HL-60 (cell line): ENCODE data around the gene PANX2.

Experiments
- DNase-seq, 2 experiments: peaks; one replicate each; pipeline ENCODE4 v3.0.0-alpha.2; 2010 to 2020; ENCODE audit warnings: low read depth in 1 of 2, low spot score in 1 of 2
- H3K27ac ChIP-seq: fragments of 250-450 bp; sonication (Bioruptor Pico); replicated peaks from 2 replicates; pipeline ENCODE4 v1.5.1; 2020; ENCODE audit warnings: mild to moderate bottlenecking, moderate library complexity
- H3K27me3 ChIP-seq: fragments of 250-450 bp; sonication (Bioruptor Pico); 2 replicates; pipeline ENCODE4 v1.5.1; 2021; ENCODE audit warnings: mild to moderate bottlenecking, moderate library complexity; ENCODE audit not compliant: insufficient read depth, poor library complexity, severe bottlenecking
- H3K4me3 ChIP-seq: replicated peaks from 2 replicates; pipeline ENCODE4 v1.5.1; 2011; ENCODE audit warnings: mild to moderate bottlenecking, control low read depth, low read length; ENCODE audit not compliant: insufficient read depth
- GABPA ChIP-seq: IDR thresholded peaks from 2 replicates; pipeline ENCODE4 v1.6.1; 2012; ENCODE audit warnings: low read depth
- POLR2AphosphoS5 ChIP-seq: IDR thresholded peaks from 2 replicates; pipeline ENCODE4 v1.6.1; 2012; ENCODE audit warnings: low read depth
- SPI1 ChIP-seq: IDR thresholded peaks from 2 replicates; pipeline ENCODE4 v1.6.1; 2012; ENCODE audit warnings: low read depth, mild to moderate bottlenecking, borderline replicate concordance
- TF ChIP-seq, protein P1 (sequence below): IDR thresholded peaks from one replicate; pipeline ENCODE4 v1.5.1; 2011; ENCODE audit warnings: low read length, control low read depth, inconsistent platforms; ENCODE audit not compliant: insufficient read depth
- TF ChIP-seq, protein P2 (sequence below): IDR thresholded peaks from 2 replicates; pipeline ENCODE4 v1.6.1; 2012; ENCODE audit warnings: low read depth; ENCODE audit not compliant: insufficient replicate concordance

PANX2 gene

DNA sequence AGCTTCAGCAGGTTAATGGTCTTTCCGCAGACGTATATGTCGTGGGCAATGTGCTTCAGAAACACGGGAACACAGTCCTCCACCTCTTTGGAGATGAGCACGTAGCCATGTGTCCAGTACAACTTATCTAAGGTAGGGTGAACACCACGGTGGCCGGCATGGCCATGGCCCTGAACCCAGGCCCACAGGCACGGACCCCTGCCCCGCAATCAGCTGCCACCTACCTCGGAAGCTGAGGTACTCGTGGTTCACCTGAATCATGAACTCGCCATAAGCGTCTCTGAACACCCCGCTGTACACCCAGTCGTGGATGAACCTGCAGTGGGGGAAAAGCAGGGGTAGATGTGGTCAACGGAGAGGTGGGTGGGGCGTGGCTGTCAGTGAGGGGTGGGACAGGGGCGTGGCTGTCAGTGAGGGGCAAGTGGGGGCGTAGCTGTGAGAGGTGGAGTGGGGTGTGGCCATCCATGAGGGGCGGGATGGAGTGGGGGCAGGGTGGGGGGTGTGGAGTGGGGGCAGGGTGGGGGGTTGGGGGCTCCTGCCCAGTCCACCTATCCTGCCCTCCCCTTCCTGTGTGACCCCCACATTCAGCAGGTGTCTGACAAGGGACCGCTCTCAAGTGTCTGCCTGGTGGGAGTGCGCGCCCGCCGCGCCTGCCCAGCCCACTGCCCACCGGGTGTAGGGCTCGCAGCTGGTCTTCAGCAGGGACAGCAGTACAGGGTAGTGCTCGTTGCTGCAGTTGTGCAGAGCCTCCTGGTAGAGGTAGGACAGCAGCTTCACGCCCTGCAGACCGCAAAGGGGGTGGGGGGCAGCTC, 55.7 kb downstream of the PANX2 start:
- Histone ChIP-seq H3K27me3 (no peaks in the 10 kb centered on the region), H3K27ac (no peak overlapping the region), H3K4me3 (no peak overlapping the region)
- no peak for TF ChIP-seq GABPA
- TF ChIP-seq POLR2AphosphoS5, result no peak
- TF ChIP-seq, protein P1, sequence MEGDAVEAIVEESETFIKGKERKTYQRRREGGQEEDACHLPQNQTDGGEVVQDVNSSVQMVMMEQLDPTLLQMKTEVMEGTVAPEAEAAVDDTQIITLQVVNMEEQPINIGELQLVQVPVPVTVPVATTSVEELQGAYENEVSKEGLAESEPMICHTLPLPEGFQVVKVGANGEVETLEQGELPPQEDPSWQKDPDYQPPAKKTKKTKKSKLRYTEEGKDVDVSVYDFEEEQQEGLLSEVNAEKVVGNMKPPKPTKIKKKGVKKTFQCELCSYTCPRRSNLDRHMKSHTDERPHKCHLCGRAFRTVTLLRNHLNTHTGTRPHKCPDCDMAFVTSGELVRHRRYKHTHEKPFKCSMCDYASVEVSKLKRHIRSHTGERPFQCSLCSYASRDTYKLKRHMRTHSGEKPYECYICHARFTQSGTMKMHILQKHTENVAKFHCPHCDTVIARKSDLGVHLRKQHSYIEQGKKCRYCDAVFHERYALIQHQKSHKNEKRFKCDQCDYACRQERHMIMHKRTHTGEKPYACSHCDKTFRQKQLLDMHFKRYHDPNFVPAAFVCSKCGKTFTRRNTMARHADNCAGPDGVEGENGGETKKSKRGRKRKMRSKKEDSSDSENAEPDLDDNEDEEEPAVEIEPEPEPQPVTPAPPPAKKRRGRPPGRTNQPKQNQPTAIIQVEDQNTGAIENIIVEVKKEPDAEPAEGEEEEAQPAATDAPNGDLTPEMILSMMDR, result no peak
- no peak for TF ChIP-seq SPI1
- TF ChIP-seq, protein P2, sequence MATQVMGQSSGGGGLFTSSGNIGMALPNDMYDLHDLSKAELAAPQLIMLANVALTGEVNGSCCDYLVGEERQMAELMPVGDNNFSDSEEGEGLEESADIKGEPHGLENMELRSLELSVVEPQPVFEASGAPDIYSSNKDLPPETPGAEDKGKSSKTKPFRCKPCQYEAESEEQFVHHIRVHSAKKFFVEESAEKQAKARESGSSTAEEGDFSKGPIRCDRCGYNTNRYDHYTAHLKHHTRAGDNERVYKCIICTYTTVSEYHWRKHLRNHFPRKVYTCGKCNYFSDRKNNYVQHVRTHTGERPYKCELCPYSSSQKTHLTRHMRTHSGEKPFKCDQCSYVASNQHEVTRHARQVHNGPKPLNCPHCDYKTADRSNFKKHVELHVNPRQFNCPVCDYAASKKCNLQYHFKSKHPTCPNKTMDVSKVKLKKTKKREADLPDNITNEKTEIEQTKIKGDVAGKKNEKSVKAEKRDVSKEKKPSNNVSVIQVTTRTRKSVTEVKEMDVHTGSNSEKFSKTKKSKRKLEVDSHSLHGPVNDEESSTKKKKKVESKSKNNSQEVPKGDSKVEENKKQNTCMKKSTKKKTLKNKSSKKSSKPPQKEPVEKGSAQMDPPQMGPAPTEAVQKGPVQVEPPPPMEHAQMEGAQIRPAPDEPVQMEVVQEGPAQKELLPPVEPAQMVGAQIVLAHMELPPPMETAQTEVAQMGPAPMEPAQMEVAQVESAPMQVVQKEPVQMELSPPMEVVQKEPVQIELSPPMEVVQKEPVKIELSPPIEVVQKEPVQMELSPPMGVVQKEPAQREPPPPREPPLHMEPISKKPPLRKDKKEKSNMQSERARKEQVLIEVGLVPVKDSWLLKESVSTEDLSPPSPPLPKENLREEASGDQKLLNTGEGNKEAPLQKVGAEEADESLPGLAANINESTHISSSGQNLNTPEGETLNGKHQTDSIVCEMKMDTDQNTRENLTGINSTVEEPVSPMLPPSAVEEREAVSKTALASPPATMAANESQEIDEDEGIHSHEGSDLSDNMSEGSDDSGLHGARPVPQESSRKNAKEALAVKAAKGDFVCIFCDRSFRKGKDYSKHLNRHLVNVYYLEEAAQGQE, result no peak
- DNase-seq, result no peak

DNA sequence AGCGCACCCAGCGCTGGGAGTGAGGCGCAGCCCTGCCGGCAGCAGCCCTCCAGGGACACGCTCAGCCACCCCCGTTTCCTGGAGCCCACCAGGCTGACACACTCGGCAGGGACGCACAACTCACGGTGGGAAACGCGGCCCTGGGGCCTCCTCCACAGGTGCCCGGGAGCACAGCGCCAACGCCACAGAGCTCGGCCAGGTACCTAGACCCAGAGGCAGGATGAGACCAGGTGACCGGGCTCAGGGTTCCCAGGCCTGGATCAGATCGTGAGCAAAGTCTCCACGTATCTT, 56.3 kb downstream of the PANX2 start:
- no peaks in the 10 kb centered on the region for H3K27me3 ChIP-seq
- DNase-seq, result no peak
- no peak overlapping the region for H3K27ac ChIP-seq
- no peak overlapping the region for H3K4me3 ChIP-seq
- TF ChIP-seq GABPA (no peak), SPI1 (no peak), POLR2AphosphoS5 (no peak)
- TF ChIP-seq, protein P1, result no peak
- TF ChIP-seq, protein P2, result no peak

DNA sequence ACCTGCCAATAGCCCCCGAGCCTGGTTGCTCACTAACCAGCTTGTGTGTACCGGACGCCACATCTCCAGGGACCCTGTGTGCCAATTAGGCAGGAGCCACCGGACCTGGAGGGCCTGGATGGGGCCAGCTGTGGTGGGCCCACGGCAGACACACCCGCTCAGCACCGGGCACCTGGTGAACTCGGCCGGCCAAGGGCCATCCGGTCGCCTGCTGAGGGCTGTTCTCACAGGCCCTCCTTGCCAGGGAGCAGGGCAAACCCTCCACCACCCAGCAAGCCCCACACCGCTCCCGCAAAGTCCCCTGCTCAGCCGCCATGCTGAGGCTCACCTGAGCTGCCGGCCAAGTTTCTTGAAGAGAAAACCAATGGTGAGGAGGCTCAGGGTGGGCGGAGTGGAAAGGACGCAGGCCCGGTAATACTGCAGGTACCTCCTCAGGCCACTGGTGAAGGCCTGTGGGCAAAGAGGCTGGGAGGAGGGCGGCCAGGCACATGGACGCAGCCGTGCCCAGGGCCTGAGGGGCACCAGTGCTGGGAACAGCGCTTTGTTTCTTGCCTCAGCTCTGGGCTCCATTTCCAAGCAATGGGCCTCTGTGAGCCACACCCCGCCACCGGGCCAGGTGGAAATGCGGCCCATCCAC, 57.2 kb downstream of the PANX2 start:
- no peaks in the 10 kb centered on the region for H3K27me3 ChIP-seq
- TF ChIP-seq GABPA, result no peak
- no peak for TF ChIP-seq POLR2AphosphoS5
- TF ChIP-seq, protein P2, result no peak
- TF ChIP-seq SPI1, result no peak
- TF ChIP-seq, protein P1, result no peak
- H3K27ac ChIP-seq, result no peak overlapping the region
- DNase-seq, result no peak
- H3K4me3 ChIP-seq, result no peak overlapping the region
